SU-DHL-6 (cell line): Measurements from ENCODE around the gene KCNQ1OT1.

Source experiments
- EZH2phosphoT487 ChIP-seq: fragments of 200-600 bp; sonication (generic), shearing (Covaris generic); conservative IDR thresholded peaks from 2 replicates; pipeline ENCODE4 v1.6.1; 2018; ENCODE audit warnings: mild to moderate bottlenecking, antibody characterized with exemption, low read length, moderate library complexity, mixed read lengths
- TF ChIP-seq, protein P1 (sequence below): fragments of 200-600 bp; sonication (generic); IDR thresholded peaks from one replicate; pipeline ENCODE4 v1.5.1; 2017; ENCODE audit warnings: antibody characterized with exemption, mild to moderate bottlenecking, low read length, moderate library complexity; ENCODE audit not compliant: insufficient read depth, poor library complexity, severe bottlenecking

GRCh38 chr11:2675540-2675939 lies 24.3 kb downstream of the KCNQ1OT1 start:
- TF ChIP-seq, protein P1, sequence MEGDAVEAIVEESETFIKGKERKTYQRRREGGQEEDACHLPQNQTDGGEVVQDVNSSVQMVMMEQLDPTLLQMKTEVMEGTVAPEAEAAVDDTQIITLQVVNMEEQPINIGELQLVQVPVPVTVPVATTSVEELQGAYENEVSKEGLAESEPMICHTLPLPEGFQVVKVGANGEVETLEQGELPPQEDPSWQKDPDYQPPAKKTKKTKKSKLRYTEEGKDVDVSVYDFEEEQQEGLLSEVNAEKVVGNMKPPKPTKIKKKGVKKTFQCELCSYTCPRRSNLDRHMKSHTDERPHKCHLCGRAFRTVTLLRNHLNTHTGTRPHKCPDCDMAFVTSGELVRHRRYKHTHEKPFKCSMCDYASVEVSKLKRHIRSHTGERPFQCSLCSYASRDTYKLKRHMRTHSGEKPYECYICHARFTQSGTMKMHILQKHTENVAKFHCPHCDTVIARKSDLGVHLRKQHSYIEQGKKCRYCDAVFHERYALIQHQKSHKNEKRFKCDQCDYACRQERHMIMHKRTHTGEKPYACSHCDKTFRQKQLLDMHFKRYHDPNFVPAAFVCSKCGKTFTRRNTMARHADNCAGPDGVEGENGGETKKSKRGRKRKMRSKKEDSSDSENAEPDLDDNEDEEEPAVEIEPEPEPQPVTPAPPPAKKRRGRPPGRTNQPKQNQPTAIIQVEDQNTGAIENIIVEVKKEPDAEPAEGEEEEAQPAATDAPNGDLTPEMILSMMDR = no peak
- TF ChIP-seq EZH2phosphoT487 = no peak
